Panc1 (cell line): Measurements from ENCODE around the gene RYR3.

Experiments
- CTCF ChIP-seq: fragments of 450-650 bp; IDR thresholded peaks from 2 replicates; pipeline ENCODE4 v1.5.1; 2017; ENCODE audit warnings: mild to moderate bottlenecking
- POLR2AphosphoS5 ChIP-seq: IDR thresholded peaks from 2 replicates; pipeline ENCODE4 v1.6.1; 2012; ENCODE audit warnings: mild to moderate bottlenecking, low read depth, low read length, moderate library complexity

- TF ChIP-seq CTCF (no peak), POLR2AphosphoS5 (no peak)
Observed at GRCh38 chr15:33565094-33565493, 254.3 kb downstream of the RYR3 start.
